ENCODE data around the gene TMEM178B. TPM values are rescaled to one million over a fixed set of nuclear protein-coding genes. Genes with fewer than 3 reads are reported as not detected.
"Not testable (repeated sequence)": the region's sequence is repeated elsewhere in the genome, so short reads cannot be mapped to it uniquely, and the experiment has no call there.

TMEM178B gene
- polyA plus RNA-seq, 1 of the 3 experiments (the other 2 are of a cell fraction) = 0.20 TPM

DNA sequence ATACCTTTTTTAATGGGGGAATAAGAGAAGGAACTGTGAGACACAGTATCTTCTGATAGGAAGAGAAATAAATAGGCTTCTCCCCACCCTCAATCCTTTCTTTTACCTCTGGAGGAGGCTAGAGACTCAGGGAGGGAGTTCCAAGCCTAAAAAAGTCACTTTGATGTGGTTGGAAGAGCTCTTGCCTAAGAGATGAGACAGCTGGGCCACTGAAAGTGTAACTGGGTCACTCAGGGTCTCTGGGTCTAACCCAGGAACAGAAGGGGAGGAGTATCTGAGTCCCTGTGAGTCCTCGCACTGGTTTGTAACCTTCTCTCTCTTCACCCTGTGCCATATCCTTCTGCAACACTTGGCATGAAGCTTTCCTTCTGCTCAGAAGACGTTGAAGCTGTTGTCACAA, 254.4 kb downstream of the TMEM178B start:
- peaks cover 0 to 2% of the 10 kb centered on the region in 2 experiments; a peak in 1 of 4 replicates for H3K4me1 ChIP-seq (ENCODE audit: control insufficient read depth in 1 of 2, insufficient read depth in 2 of 2, low read depth in 1 of 2, low read length in 1 of 2)
- TF ChIP-seq, protein P1, sequence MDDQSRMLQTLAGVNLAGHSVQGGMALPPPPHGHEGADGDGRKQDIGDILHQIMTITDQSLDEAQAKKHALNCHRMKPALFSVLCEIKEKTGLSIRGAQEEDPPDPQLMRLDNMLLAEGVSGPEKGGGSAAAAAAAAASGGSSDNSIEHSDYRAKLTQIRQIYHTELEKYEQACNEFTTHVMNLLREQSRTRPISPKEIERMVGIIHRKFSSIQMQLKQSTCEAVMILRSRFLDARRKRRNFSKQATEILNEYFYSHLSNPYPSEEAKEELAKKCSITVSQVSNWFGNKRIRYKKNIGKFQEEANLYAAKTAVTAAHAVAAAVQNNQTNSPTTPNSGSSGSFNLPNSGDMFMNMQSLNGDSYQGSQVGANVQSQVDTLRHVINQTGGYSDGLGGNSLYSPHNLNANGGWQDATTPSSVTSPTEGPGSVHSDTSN (IDR thresholded peaks at IDR 0.05) = no peak
- TF ChIP-seq TCF12 (IDR thresholded peaks at IDR 0.05) = no peak
- TF ChIP-seq, protein P2, sequence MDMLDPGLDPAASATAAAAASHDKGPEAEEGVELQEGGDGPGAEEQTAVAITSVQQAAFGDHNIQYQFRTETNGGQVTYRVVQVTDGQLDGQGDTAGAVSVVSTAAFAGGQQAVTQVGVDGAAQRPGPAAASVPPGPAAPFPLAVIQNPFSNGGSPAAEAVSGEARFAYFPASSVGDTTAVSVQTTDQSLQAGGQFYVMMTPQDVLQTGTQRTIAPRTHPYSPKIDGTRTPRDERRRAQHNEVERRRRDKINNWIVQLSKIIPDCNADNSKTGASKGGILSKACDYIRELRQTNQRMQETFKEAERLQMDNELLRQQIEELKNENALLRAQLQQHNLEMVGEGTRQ (IDR thresholded peaks at IDR 0.05; ENCODE audit: borderline replicate concordance, low read depth, low read length) = no peak
- TF ChIP-seq, protein P3, sequence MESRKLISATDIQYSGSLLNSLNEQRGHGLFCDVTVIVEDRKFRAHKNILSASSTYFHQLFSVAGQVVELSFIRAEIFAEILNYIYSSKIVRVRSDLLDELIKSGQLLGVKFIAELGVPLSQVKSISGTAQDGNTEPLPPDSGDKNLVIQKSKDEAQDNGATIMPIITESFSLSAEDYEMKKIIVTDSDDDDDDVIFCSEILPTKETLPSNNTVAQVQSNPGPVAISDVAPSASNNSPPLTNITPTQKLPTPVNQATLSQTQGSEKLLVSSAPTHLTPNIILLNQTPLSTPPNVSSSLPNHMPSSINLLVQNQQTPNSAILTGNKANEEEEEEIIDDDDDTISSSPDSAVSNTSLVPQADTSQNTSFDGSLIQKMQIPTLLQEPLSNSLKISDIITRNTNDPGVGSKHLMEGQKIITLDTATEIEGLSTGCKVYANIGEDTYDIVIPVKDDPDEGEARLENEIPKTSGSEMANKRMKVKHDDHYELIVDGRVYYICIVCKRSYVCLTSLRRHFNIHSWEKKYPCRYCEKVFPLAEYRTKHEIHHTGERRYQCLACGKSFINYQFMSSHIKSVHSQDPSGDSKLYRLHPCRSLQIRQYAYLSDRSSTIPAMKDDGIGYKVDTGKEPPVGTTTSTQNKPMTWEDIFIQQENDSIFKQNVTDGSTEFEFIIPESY (IDR thresholded peaks at IDR 0.05; ENCODE audit: borderline replicate concordance, low read depth) = no peak
- no peak overlapping the region for H2AFZ ChIP-seq (ENCODE audit: low read depth)
- no peaks in the 10 kb centered on the region for H3F3A ChIP-seq (replicated peaks; ENCODE audit: insufficient read depth)
- no peak overlapping the region for H3K27ac ChIP-seq (ENCODE audit: low read depth in 2 of 2, low read length in 1 of 2)
- no peak for DNase-seq
- ChIA-PET CTCF (interaction anchor here (0.8 kb wide), 1 partner anchor 66 kb away, joined by 3 read pairs; no protein-coding TSS in a partner anchor), POLR2A (no interaction called here)
- no peak overlapping the region for H3K4me2 ChIP-seq
- no peaks in the 10 kb centered on the region for H3K9me2 ChIP-seq
- H3K4me3 ChIP-seq (ENCODE audit: low read depth in 2 of 2, low read length in 1 of 2) = no peak overlapping the region
- no peaks in the 10 kb centered on the region for H3K27me3 ChIP-seq (ENCODE audit: insufficient read depth)
- peaks cover 5% of the 10 kb centered on the region; the same call in 1 of the 2 replicates for H3K9me3 ChIP-seq
- H3K9ac ChIP-seq = no peak overlapping the region
- no peaks in the 10 kb centered on the region for H4K20me1 ChIP-seq (ENCODE audit: insufficient read depth)
- WGBS (ENCODE audit: low lambda C conversion rate) = 24% methylated on average over 2 of the region's 2 CpGs
- no peaks in the 10 kb centered on the region for H3K36me3 ChIP-seq (replicated peaks in 1 of 2; ENCODE audit: control insufficient read depth in 1 of 2, insufficient read depth in 2 of 2, low read length in 1 of 2)
- no peaks in the 10 kb centered on the region for H3K79me2 ChIP-seq (ENCODE audit: insufficient read depth)

DNA sequence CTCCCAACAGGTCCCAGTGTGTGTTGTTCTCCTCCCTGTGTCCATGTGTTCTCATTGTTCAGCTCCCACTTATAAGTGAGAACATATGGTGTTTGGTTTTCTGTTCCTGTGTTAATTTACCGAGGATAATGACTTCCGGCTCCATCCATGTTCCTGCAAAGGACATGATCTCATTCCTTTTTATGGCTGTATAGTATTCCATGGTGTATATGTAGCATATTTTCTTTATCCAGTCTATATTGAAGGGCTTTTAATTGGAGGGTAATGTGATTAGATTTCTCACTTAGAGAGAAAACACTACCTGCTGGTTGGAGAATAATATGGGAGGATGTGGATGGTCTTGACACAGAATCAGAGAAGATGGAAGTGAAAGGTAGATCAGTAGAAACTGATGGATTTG, 256.4 kb downstream of the TMEM178B start:
- not testable (repeated sequence) for DNase-seq, H3K9ac ChIP-seq

DNA sequence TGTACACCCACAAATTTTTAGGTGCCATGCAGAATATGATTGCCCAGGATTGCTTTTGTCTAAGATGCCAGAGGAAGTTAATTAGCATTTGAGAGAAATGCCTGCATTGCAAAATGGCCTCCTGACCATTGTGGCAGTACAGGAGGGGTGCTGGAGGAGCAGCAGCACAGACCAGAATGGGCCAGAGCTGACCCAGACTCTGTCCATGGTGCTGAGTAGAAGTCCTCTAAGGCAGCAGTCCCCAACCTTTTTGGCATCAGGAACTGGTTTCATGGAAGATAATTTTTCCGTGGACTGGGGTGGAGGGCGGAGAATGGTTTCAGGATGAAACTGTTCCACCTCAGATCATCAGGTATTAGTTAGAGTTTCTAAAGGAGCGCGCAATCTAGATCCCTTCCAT, 259.6 kb downstream of the TMEM178B start:
- no peaks in the 10 kb centered on the region for H3K9me2 ChIP-seq
- no peaks in the 10 kb centered on the region; the same call in 1 of the 2 replicates for H3K9me3 ChIP-seq
- H3K4me2 ChIP-seq = no peak overlapping the region
- H3K4me1 ChIP-seq (ENCODE audit: control insufficient read depth in 1 of 2, insufficient read depth in 2 of 2, low read depth in 1 of 2, low read length in 1 of 2) = peaks cover 0 to 5% of the 10 kb centered on the region in 2 experiments; a peak in 1 of 4 replicates
- H3K4me3 ChIP-seq (ENCODE audit: low read depth in 2 of 2, low read length in 1 of 2) = no peak overlapping the region
- TF ChIP-seq ELF1 (IDR thresholded peaks at IDR 0.05) = no peak
- TF ChIP-seq, protein P4, sequence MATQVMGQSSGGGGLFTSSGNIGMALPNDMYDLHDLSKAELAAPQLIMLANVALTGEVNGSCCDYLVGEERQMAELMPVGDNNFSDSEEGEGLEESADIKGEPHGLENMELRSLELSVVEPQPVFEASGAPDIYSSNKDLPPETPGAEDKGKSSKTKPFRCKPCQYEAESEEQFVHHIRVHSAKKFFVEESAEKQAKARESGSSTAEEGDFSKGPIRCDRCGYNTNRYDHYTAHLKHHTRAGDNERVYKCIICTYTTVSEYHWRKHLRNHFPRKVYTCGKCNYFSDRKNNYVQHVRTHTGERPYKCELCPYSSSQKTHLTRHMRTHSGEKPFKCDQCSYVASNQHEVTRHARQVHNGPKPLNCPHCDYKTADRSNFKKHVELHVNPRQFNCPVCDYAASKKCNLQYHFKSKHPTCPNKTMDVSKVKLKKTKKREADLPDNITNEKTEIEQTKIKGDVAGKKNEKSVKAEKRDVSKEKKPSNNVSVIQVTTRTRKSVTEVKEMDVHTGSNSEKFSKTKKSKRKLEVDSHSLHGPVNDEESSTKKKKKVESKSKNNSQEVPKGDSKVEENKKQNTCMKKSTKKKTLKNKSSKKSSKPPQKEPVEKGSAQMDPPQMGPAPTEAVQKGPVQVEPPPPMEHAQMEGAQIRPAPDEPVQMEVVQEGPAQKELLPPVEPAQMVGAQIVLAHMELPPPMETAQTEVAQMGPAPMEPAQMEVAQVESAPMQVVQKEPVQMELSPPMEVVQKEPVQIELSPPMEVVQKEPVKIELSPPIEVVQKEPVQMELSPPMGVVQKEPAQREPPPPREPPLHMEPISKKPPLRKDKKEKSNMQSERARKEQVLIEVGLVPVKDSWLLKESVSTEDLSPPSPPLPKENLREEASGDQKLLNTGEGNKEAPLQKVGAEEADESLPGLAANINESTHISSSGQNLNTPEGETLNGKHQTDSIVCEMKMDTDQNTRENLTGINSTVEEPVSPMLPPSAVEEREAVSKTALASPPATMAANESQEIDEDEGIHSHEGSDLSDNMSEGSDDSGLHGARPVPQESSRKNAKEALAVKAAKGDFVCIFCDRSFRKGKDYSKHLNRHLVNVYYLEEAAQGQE (IDR thresholded peaks at IDR 0.05; ENCODE audit: low read depth, low read length) = peak; percentile 51; the same call in 1 of the 2 replicates
- H3K36me3 ChIP-seq (replicated peaks in 1 of 2; ENCODE audit: control insufficient read depth in 1 of 2, insufficient read depth in 2 of 2, low read length in 1 of 2) = no peaks in the 10 kb centered on the region
- H3K79me2 ChIP-seq (ENCODE audit: insufficient read depth) = no peaks in the 10 kb centered on the region
- ChIA-PET CTCF (interaction anchor here (1.1 kb wide), 1 partner anchor 316 kb away, joined by 4 read pairs; no protein-coding TSS in a partner anchor), POLR2A (no interaction called here)
- no peak for DNase-seq
- WGBS (ENCODE audit: low lambda C conversion rate) = 63% methylated on average over 4 of the region's 4 CpGs
- H3K27me3 ChIP-seq (ENCODE audit: insufficient read depth) = no peaks in the 10 kb centered on the region
- H3F3A ChIP-seq (replicated peaks; ENCODE audit: insufficient read depth) = no peaks in the 10 kb centered on the region
- H2AFZ ChIP-seq (ENCODE audit: low read depth) = no peak overlapping the region
- no peaks in the 10 kb centered on the region for H4K20me1 ChIP-seq (ENCODE audit: insufficient read depth)
- no peak overlapping the region for H3K27ac ChIP-seq (ENCODE audit: low read depth in 2 of 2, low read length in 1 of 2)
- no peak overlapping the region for H3K9ac ChIP-seq

More for the DNA sequence above, 256.4 kb downstream of the TMEM178B start:
- H3K4me1 ChIP-seq (ENCODE audit: control insufficient read depth in 1 of 2, insufficient read depth in 2 of 2, low read depth in 1 of 2, low read length in 1 of 2); H4K20me1 ChIP-seq (ENCODE audit: insufficient read depth); H3K4me2 ChIP-seq; POLR2A ChIA-PET; H3K9me3 ChIP-seq; H3F3A ChIP-seq (replicated peaks; ENCODE audit: insufficient read depth); H3K27ac ChIP-seq (ENCODE audit: low read depth in 2 of 2, low read length in 1 of 2); H3K9me2 ChIP-seq; H3K36me3 ChIP-seq (replicated peaks in 1 of 2; ENCODE audit: control insufficient read depth in 1 of 2, insufficient read depth in 2 of 2, low read length in 1 of 2); H2AFZ ChIP-seq (ENCODE audit: low read depth); H3K79me2 ChIP-seq (ENCODE audit: insufficient read depth); H3K4me3 ChIP-seq (ENCODE audit: low read depth in 2 of 2, low read length in 1 of 2); H3K27me3 ChIP-seq (ENCODE audit: insufficient read depth): not testable (repeated sequence)
- CTCF ChIA-PET = interaction anchor here (0.6 kb wide), 1 partner anchor 9 kb away, joined by 3 read pairs; no protein-coding TSS in a partner anchor
- 45% methylated on average over 2 of the region's 2 CpGs for WGBS (ENCODE audit: low lambda C conversion rate)

All from SK-N-SH (cell line).